Sigmoid colon (tissue), 7 donors: ENCODE measurements around the gene C9. TPM values are rescaled to one million over a fixed set of nuclear protein-coding genes. Genes with fewer than 3 reads are reported as not detected.

Experiments used
- DNase-seq: peaks from one replicate; pipeline ENCODE4 v3.0.0-alpha.2; 2019
- H3K27ac ChIP-seq, 4 donors: fragments of 200-600 bp; sonication (generic); one replicate each; pipeline ENCODE4 v1.5.1; 2016 to 2019; ENCODE audit warnings: mild to moderate bottlenecking in 1 of 4
- H3K27me3 ChIP-seq, 3 donors: fragments of 200-600 bp; sonication (generic); one replicate each; pipeline ENCODE4 v1.5.1; 2019; ENCODE audit warnings: mild to moderate bottlenecking in 1 of 3
- H3K36me3 ChIP-seq, 4 donors: fragments of 200-600 bp; sonication (generic); one replicate each; pipeline ENCODE4 v1.5.1; 2016 to 2019
- H3K4me1 ChIP-seq, 4 donors: fragments of 200-600 bp; sonication (generic); one replicate each; pipeline ENCODE4 v1.5.1; 2017 to 2019
- H3K4me3 ChIP-seq, 4 donors: fragments of 200-600 bp; sonication (generic); one replicate each; pipeline ENCODE4 v1.5.1; 2017 to 2019; ENCODE audit warnings: mild to moderate bottlenecking in 2 of 4, moderate library complexity in 1 of 4
- H3K9me3 ChIP-seq, 4 donors: fragments of 200-600 bp in 3 of 4; sonication (generic) in 3 of 4; one replicate each; pipeline versions ENCODE4 v1.5.1 to v1.6.1; 2013 to 2019
- EP300 ChIP-seq, 4 donors: sonication (generic); formaldehyde crosslinking; IDR thresholded peaks; one replicate each; pipeline ENCODE4 v1.6.1; 2017; ENCODE audit warnings: antibody characterized with exemption in 4 of 4
- POLR2A ChIP-seq, 2 donors: fragments of 450-650 bp; IDR thresholded peaks; one replicate each; pipeline ENCODE4 v1.6.1; 2016; ENCODE audit warnings: antibody characterized with exemption in 2 of 2, mild to moderate bottlenecking in 2 of 2, moderate library complexity in 2 of 2
- POLR2AphosphoS5 ChIP-seq, 4 donors: sonication (generic); formaldehyde crosslinking; IDR thresholded peaks; one replicate each; pipeline ENCODE4 v1.6.1; 2017; ENCODE audit warnings: antibody characterized with exemption in 4 of 4
- WGBS, 2 donors: extraction: QIAGEN DNeasy Blood & Tissue Kit; methylation state at CpG; one replicate each; pipeline ENCODE4 v1.1.7; 2013; 5-methylcytosine and 5-hydroxymethylcytosine counted together
- intact Hi-C: fragments of 100-400 bp; cut with DNase I; formaldehyde crosslinking; loops from one replicate; pipeline ENCODE4 v1.15.1; 2023
- polyA plus RNA-seq, 3 donors: library from polyadenylated mRNA; stranded (reverse); fragments of 200-250 nt; gene quantifications; one replicate each; pipeline ENCODE4 v1.2.3, GENCODE V29; 2013
- total RNA-seq, 4 donors: library from RNA; depleted of rRNA; stranded (reverse); fragments of >200 nt; gene quantifications; one replicate each; pipeline ENCODE4 v1.1.0, GENCODE V29; 2016
- TF ChIP-seq, protein P1 (sequence below), 4 experiments: fragments of 450-650 bp in 3 of 4; fragments of 200-600 bp in 1 of 4; IDR thresholded peaks; one replicate each; pipeline ENCODE4 v1.5.1; 2016 to 2019; ENCODE audit warnings: antibody characterized with exemption in 4 of 4, mild to moderate bottlenecking in 3 of 4, moderate library complexity in 2 of 4
- donor health status: healthy with polysubstance abuse.
- donor health status: Bipolar disorder and iron deficiency.
- donor health status: healthy.

C9 gene
- total and polyA plus RNA-seq, 7 donors: 0.06 TPM; not detected in 6

DNA sequence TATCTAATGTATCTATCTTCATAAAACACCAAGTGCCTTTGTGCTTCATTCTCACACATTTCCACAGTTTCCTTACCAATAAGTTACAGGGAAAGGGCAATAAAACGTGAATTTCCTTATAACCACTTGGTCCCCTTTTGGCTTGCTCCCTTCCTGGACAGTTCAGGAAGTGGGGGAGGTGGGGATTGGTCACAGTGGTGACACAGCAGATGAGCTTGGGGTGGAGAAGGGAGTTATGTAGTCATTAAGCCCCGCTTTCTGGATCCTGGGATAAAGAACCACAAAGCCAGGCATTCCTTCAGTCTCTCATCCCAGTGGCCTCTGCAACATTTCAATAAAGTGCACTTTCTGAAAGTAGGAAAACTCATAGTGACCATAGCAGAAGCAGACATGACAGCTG lies 97.9 kb downstream of the C9 start:
- H3K27me3 ChIP-seq: no peaks in the 10 kb centered on the region
- DNase-seq: no peak
- TF ChIP-seq, protein P1, sequence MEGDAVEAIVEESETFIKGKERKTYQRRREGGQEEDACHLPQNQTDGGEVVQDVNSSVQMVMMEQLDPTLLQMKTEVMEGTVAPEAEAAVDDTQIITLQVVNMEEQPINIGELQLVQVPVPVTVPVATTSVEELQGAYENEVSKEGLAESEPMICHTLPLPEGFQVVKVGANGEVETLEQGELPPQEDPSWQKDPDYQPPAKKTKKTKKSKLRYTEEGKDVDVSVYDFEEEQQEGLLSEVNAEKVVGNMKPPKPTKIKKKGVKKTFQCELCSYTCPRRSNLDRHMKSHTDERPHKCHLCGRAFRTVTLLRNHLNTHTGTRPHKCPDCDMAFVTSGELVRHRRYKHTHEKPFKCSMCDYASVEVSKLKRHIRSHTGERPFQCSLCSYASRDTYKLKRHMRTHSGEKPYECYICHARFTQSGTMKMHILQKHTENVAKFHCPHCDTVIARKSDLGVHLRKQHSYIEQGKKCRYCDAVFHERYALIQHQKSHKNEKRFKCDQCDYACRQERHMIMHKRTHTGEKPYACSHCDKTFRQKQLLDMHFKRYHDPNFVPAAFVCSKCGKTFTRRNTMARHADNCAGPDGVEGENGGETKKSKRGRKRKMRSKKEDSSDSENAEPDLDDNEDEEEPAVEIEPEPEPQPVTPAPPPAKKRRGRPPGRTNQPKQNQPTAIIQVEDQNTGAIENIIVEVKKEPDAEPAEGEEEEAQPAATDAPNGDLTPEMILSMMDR (IDR thresholded peaks at IDR 0.05): no peak
- TF ChIP-seq POLR2A (IDR thresholded peaks at IDR 0.05) (no peak), POLR2AphosphoS5 (IDR thresholded peaks at IDR 0.05) (no peak), EP300 (IDR thresholded peaks at IDR 0.05) (no peak)
- WGBS, 2 donors: 0% methylated on average over 2 of the region's 2 CpGs
- H3K4me1 ChIP-seq: no peaks in the 10 kb centered on the region
- no peaks in the 10 kb centered on the region for H3K9me3 ChIP-seq
- H3K4me3 ChIP-seq: no peak overlapping the region
- no peaks in the 10 kb centered on the region for H3K36me3 ChIP-seq
- no peak overlapping the region for H3K27ac ChIP-seq
- intact Hi-C loops: no loop called here

DNA sequence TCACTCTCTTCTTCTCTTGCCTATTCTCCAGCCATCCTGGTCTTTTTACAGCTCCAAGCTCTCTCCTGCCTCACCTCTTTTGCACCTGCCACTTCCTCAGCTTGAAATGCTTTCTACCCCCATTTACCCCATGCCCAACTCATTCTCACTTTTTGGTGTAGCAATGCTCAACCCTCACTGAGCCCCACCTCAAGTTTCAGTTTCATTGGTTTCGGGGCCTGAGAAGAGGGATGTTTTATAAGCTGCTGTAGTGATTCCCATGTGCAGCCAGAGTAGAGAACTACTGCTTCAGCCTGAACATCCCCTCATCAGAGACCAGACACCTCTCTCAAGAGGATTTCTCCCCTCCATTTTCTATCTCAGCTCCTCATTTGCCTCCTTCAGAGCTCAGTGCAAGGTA lies 99.8 kb downstream of the C9 start:
- 62 to 87% methylated on average over 1 of the region's 1 CpG for WGBS, 2 donors
- intact Hi-C loops: no loop called here
- H3K27ac ChIP-seq: no peak overlapping the region
- TF ChIP-seq POLR2A (IDR thresholded peaks at IDR 0.05) (no peak), EP300 (IDR thresholded peaks at IDR 0.05) (no peak), POLR2AphosphoS5 (IDR thresholded peaks at IDR 0.05) (no peak)
- TF ChIP-seq, protein P1 (IDR thresholded peaks at IDR 0.05): no peak
- no peak for DNase-seq
- no peaks in the 10 kb centered on the region for H3K27me3 ChIP-seq
- H3K9me3 ChIP-seq: no peaks in the 10 kb centered on the region
- H3K4me3 ChIP-seq: no peak overlapping the region
- no peaks in the 10 kb centered on the region for H3K4me1 ChIP-seq
- H3K36me3 ChIP-seq: no peaks in the 10 kb centered on the region

DNA sequence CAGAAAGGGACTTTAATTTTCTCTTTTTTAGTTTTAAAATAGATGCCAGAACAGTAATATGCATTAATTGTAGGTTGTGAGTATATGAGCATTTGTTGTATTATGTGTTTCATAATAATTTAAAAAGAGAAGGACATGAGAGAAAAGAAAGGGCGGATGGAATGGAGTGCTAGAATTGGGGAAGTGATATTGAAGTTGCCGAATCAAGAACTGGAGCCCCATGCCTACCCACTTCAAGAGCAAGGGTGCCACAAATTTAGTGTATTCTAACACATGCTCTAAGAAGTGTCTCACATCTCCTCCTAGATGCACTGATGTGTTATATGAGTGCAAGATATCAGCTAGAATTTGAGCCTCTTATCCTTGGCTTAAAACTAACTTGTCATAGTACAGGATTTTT lies 101.3 kb downstream of the C9 start:
- Histone ChIP-seq H3K4me3 (no peak overlapping the region), H3K27ac (no peak overlapping the region), H3K9me3 (no peaks in the 10 kb centered on the region), H3K27me3 (no peaks in the 10 kb centered on the region), H3K4me1 (no peaks in the 10 kb centered on the region), H3K36me3 (no peaks in the 10 kb centered on the region)
- no peak for TF ChIP-seq POLR2A (IDR thresholded peaks at IDR 0.05)
- no peak for TF ChIP-seq EP300 (IDR thresholded peaks at IDR 0.05)
- TF ChIP-seq, protein P1 (IDR thresholded peaks at IDR 0.05): no peak
- no peak for TF ChIP-seq POLR2AphosphoS5 (IDR thresholded peaks at IDR 0.05)
- WGBS, 2 donors: 84 to 93% methylated on average over 2 of the region's 2 CpGs
- no peak for DNase-seq
- intact Hi-C loops: no loop called here

DNA sequence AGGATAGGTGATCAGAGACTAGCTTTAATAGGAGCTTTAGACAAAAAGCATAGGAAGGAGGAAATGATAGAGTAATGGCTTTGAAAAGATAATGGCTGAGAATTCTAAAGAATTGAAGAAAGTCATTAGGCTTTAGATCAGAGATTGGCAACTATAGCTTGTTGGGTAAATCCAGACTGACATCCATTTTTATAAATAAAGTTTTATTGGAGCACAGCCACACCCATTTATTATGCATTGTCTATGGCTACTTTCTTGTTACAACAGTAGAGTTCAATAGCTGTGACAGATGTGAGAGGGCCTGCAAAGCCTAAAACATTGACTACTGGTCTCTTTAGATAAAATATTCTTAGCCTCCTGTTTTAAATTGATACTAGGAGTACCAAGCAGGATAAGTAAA lies 104.2 kb downstream of the C9 start:
- intact Hi-C loops: no loop called here
- Histone ChIP-seq H3K36me3 (no peaks in the 10 kb centered on the region), H3K4me3 (no peak overlapping the region), H3K4me1 (no peaks in the 10 kb centered on the region), H3K27me3 (no peaks in the 10 kb centered on the region), H3K27ac (no peak overlapping the region), H3K9me3 (no peaks in the 10 kb centered on the region)
- TF ChIP-seq EP300 (IDR thresholded peaks at IDR 0.05) (no peak), POLR2AphosphoS5 (IDR thresholded peaks at IDR 0.05) (no peak), POLR2A (IDR thresholded peaks at IDR 0.05) (no peak)
- TF ChIP-seq, protein P1 (IDR thresholded peaks at IDR 0.05): no peak
- DNase-seq: no peak

DNA sequence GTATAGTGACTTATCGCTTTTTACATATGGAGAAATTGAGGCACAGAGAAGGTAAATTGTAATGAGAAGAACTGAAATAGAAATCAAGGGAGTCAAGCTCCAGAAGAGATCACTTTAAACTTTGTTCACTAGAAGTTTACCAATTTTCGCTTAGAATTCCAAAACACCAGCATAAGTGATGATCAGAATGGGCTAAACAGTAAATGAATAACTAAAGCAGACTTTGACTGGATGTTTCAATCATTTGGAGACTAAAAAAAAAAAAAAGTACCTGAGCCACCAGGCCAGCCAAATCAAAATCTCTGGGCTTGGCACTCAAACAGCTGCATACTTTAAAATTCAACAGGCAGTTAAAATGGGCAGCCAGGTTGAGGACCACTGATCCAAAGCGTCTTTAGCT lies 106.7 kb downstream of the C9 start:
- no peaks in the 10 kb centered on the region for H3K9me3 ChIP-seq
- TF ChIP-seq POLR2A (IDR thresholded peaks at IDR 0.05): no peak
- no peak for TF ChIP-seq POLR2AphosphoS5 (IDR thresholded peaks at IDR 0.05)
- no peak for TF ChIP-seq EP300 (IDR thresholded peaks at IDR 0.05)
- TF ChIP-seq, protein P1 (IDR thresholded peaks at IDR 0.05): no peak
- no peaks in the 10 kb centered on the region for H3K4me1 ChIP-seq
- H3K36me3 ChIP-seq: no peaks in the 10 kb centered on the region
- intact Hi-C loops: no loop called here
- no peaks in the 10 kb centered on the region for H3K27me3 ChIP-seq
- DNase-seq: no peak
- no peak overlapping the region for H3K4me3 ChIP-seq
- H3K27ac ChIP-seq: no peak overlapping the region
- whole genome bisulfite sequencing, 2 donors: 87 to 92% methylated on average over 3 of the region's 3 CpGs
